ENCODE results near the gene ZBTB17.

Gene ZBTB17

DNA sequence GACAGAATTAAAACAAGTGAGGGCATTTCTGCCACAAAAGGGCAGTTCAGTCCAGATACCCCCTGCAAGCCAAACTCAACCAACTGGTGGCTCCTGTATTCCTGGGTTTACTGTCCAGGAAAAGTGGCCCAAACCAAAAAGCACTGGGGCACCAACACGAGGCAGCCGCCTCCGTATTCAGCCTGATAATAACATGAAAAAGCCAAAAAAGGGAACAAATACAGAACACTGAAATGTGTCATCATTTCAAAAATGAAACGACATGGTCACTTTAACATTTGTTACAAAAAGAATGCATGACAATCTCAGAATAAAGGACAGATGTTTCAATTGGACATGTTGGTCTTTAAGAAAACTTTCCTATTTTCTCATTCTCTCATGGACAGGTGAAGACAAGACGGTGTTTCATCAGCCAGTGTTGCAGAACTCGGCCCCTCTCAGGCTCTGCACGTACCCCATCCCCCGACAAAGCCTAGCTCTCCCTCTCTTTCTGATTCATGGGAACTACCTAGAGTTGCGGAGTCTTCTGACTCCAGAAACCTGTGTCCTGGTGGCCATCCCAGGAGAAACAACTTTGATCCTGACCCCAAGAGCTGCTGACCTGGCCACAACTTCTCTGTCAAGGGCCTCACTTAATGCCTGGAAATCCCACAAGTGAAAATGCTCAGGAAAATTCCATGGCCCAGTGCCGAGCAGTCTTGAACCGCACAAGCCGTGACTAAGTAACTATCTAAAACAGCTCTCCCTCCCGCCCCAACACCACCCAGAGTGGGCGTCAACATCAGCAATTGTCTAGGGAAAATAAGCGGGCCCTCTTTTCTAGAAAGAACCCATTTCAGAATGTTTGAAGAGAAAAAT lies 27.1 kb downstream of the ZBTB17 start:
- TF ChIP-seq, protein P1, sequence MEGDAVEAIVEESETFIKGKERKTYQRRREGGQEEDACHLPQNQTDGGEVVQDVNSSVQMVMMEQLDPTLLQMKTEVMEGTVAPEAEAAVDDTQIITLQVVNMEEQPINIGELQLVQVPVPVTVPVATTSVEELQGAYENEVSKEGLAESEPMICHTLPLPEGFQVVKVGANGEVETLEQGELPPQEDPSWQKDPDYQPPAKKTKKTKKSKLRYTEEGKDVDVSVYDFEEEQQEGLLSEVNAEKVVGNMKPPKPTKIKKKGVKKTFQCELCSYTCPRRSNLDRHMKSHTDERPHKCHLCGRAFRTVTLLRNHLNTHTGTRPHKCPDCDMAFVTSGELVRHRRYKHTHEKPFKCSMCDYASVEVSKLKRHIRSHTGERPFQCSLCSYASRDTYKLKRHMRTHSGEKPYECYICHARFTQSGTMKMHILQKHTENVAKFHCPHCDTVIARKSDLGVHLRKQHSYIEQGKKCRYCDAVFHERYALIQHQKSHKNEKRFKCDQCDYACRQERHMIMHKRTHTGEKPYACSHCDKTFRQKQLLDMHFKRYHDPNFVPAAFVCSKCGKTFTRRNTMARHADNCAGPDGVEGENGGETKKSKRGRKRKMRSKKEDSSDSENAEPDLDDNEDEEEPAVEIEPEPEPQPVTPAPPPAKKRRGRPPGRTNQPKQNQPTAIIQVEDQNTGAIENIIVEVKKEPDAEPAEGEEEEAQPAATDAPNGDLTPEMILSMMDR (IDR thresholded peaks at IDR 0.05; ENCODE audit: low read depth, low read length, missing control alignments): no peak
- DNase-seq (ENCODE audit: low read depth): peak; percentile 95
- H3K4me3 ChIP-seq (ENCODE audit: low read depth, low read length): no peak overlapping the region
- in situ Hi-C loops (cut with HindIII; ENCODE audit: low sequenced_read_pairs): no loop called here

DNA sequence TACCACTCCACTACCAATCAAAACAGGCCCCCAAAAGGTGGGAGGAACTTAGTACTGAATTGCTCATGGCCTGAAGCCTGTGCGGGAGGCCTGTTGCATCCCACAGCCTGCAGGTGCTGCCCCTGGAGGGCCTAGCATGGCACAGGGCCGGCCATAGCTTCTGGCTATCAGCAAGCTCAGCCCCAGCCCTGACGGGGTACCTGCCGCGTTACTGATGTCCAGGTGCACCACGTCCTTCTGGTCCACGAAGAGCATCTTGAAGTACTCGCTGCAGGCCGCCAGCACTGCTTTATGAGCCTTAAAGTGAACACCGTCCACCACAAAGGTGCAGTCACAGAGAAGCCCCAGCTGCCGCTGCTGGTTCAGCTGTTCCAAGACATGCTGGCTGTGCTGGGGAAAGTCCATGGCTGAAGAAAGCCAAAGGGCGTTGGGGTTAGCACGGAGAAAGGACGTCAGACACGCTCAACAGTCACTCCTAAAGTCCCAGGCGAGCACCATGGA lies 27.8 kb downstream of the ZBTB17 start:
- no peak overlapping the region for H3K4me3 ChIP-seq (ENCODE audit: low read depth, low read length)
- in situ Hi-C loops (cut with HindIII; ENCODE audit: low sequenced_read_pairs): no loop called here
- TF ChIP-seq, protein P1 (IDR thresholded peaks at IDR 0.05; ENCODE audit: low read depth, low read length, missing control alignments): no peak
- DNase-seq (ENCODE audit: low read depth): no peak

DNA sequence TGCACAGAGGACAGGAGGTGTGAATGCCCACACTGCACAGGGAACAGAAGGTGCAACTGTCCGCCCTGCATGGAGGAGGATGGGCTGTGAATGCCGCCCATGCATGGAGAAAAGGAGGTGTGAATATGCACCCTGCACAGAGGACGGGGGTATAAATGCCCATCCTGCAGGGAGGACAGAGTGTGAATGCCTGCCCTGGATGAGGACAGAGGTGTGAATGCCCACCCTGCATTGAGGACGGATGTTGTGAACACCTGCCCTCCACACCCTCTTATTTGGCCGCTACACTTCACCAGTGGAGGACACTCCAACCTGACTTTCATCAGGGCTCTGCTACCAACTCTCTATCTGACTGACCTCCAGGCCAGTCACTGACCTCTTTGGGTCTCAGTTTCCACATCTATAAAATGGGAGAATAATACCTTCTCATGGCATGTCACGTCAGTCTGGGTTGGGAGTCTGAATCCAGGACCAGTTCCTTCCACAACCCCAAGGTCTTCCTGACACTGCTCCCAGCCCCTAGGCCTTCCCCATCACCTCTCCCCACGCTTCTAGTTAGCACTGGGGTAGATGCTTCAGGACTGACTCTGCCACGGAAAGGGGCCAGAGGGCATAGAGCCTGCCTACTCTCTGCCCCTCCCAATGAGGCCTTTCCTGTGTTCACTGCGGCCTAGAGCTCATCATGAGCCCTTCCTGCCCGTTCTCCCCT lies 28.4 kb downstream of the ZBTB17 start:
- TF ChIP-seq, protein P1 (IDR thresholded peaks at IDR 0.05; ENCODE audit: low read depth, low read length, missing control alignments): no peak
- in situ Hi-C loops (cut with HindIII; ENCODE audit: low sequenced_read_pairs): no loop called here

DNA sequence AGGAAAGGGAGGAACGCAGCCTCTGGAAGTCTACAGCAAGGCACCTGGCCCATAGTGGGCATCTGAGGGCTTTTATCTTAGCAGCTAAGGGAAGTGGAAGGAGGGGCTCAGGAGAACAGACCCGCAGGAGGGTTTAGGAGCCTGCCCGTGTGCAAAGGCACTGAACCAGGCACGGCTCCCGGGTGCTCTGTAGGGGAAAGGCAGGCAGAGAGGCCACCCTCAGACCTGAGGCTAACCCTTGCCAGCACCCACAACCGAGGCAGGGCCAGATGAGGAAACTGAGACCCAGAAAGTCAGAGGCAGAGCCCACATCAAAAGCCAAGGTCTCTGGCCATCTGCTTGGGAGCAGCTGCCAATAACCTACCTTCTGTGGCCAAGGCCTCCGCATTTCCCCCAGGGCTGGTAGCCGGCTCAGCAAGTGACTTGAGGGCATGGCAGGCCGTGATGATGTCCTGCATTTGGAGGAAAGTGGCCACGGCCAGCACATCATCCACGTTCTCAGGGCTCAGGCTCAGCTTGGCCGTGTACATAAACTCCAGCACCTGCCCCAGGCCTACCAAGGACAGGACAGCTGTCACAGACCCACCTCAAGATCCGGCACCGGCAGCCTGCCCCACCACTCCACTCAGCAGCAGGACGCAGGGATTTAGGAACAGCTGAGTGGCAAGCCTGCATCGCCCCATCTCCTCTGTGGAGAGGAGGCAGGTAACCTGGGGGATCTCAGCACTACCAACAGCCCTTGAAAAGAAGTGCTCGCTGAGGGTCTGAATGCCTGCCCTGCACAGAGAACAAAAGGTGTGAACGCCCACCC lies 29.1 kb downstream of the ZBTB17 start:
- no peak for DNase-seq (ENCODE audit: low read depth)
- in situ Hi-C loops (cut with HindIII; ENCODE audit: low sequenced_read_pairs): no loop called here
- TF ChIP-seq, protein P1 (IDR thresholded peaks at IDR 0.05; ENCODE audit: low read depth, low read length, missing control alignments): no peak
- no peak overlapping the region for H3K4me3 ChIP-seq (ENCODE audit: low read depth, low read length)

More for the DNA sequence above, 28.4 kb downstream of the ZBTB17 start:
- DNase-seq (ENCODE audit: low read depth): no peak
- no peak overlapping the region for H3K4me3 ChIP-seq (ENCODE audit: low read depth, low read length)

DNA sequence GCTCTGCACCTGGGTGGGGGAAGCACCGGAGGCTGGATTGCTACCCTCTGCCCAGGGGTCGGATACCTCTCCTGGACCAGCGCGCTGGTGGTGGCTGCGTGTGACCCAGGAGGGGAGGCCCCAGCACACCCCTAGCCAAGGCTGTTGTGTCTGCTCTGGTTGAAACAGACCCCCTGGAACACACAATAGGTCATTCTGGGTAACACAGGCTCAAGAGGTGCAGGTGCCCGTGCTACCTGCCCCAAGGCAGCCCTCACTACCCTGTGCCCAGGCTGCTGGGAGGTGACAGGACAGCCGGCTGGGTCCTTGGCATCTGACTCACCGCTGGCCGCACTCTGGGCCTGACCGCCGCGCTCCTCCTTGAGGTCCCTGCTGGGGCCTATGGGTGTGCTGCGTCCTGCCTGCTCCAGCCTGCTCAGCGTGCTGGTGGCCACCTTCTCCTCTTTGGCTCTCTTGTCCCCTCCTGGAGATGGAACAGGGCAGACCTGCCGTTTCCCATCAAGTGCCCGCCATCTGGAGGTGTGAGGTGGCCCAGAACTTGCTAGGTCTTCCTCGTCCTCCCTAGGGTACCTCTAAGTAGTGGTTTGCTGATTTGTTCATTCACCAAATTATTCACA lies 30.0 kb downstream of the ZBTB17 start:
- no peak for DNase-seq (ENCODE audit: low read depth)
- TF ChIP-seq, protein P1 (IDR thresholded peaks at IDR 0.05; ENCODE audit: low read depth, low read length, missing control alignments): no peak
- in situ Hi-C loops (cut with HindIII; ENCODE audit: low sequenced_read_pairs): no loop called here

More for the DNA sequence above, 30.0 kb downstream of the ZBTB17 start:
- no peak overlapping the region for H3K4me3 ChIP-seq (ENCODE audit: low read depth, low read length)

Data from astrocyte of the cerebellum (primary cell).